ENCODE measurements around the gene MYH10.

The MYH10 gene

GRCh38 chr17:8647956-8648355 is 17.4 kb upstream of the MYH10 start:
- DNase-seq = no peak

DNA sequence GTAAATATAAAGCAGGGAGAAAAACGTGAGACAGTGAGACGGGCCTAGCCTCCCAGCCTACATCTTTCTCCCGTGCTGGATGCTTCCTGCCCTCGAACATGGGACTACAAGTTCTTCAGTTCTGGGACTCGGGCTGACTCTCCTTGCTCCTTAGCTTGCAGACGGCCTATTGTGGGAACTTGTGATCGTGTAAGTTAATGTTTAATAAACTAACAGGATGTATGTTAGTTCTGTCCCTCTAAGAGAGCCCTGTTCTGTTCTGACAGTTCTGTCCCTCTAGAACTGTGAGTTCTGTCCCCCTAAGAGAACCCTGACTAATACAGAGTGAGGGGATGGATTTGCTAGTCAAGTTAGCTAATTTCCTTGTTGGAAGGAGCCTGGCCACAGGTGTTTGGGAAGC is 16.7 kb upstream of the MYH10 start:
- no peak for DNase-seq

GRCh38 chr17:8644507-8644902 is 14.0 kb upstream of the MYH10 start:
- no peak for DNase-seq

- DNase-seq = no peak
These were observed 13.5 kb upstream of the MYH10 start for GRCh38 chr17:8643855-8644506.

GRCh38 chr17:8639709-8640108 is 9.2 kb upstream of the MYH10 start:
- no peak for DNase-seq

GRCh38 chr17:8632061-8632460 is 1.5 kb upstream of the MYH10 start:
- no peak for DNase-seq

DNA sequence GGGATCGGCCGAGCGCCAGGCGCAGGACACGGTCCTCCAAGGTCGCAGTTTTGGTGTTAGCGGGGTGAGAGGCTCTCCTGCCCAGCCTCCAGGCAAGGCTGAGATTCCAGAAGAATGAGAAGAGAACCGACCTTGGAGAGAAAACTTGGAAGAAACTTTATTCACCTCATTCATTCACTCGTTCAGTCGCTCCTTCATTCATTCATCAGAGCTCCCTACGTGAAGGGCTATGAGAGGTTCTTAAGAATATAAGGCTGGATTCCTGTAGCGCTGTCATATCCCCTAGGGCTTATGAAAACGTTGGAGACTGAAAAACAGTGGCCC is 991 bp upstream of the MYH10 start:
- no peak for DNase-seq

DNA sequence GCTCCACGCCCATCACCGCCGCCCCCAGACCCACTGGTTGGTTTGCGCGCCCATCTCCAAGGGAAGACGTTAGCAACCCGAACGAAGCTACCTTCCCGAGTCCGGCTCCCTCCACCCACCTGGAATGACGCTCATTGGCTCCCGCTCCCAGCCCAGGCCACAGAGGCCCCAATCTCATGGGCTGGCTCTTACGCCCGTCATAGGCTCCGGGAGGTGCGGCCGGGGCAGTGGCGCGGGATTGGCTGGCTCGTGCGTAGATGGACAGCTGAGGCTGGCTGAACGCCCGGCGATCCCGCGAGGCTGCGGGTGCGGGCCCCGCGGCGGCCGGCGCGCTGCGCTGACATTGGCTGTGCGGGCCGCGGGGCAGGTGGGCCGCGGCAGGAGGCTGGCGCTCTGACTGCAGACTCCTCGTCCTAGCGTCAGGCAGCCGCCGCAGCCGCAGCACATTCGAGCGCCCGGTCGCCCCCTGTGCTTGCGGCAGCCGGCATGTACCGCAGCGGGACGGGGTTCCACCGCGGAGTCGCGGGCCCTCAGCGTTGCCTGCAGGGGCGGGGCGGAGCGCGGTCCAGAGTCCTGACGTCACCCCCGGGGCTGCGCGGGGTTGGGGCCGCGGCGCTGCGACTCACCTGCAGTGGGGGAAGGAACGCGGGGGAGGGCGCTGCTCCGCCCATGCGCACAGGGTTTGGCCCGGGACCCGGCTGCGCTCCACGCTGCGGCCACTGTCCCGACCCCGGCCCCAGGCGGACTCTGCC is 453 bp upstream of the MYH10 start:
- DNase-seq = peak; percentile 93

DNA sequence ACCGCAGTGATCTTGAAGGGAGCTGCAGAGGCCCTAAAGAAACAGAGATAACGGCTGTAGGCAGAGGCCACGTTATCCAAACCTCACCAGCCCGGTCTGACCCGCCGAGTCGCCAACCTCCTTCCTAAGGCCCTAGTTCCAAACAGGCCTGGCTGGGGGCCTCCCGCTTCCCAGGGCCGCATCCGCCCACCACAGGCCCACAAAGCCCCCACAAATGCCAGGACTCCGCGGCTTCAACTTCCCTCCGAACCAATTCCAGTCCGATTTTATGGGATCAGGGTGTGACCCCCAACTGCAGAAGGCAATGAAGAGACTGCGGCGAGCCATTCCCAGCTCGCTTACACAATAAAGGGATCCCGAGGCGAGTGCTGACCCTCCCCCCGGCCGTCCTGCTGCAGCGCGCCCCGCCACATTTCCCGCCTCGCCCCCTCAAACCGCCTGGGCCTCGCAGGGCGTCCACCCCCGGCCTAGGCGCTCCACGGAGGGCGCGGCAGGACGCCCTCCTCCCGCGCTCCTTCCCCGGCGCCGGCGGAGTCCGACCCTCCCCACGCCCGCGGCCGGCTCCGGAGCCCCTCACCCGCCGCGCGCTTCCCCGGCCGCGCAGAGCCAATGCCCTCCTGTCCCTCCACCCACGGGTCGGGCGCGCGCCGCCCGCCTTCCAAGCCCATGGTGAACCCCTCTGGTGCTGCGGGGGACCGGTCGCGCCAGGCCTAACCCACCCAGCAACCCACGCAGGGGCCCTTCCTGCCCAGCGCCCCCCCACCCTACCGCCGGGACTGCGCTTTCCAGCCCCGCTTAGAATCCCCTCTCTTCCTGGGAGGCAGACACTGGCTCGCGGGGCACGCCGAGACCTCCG is 926 bp downstream of the MYH10 start:
- peak; percentile 62 for DNase-seq

- no peak for DNase-seq
These were observed 1.8 kb downstream of the MYH10 start for GRCh38 chr17:8628609-8629169.

GRCh38 chr17:8628172-8628571 is 2.4 kb downstream of the MYH10 start:
- no peak for DNase-seq

- no peak for DNase-seq
These were observed 6.9 kb downstream of the MYH10 start for GRCh38 chr17:8623591-8623990.

DNA sequence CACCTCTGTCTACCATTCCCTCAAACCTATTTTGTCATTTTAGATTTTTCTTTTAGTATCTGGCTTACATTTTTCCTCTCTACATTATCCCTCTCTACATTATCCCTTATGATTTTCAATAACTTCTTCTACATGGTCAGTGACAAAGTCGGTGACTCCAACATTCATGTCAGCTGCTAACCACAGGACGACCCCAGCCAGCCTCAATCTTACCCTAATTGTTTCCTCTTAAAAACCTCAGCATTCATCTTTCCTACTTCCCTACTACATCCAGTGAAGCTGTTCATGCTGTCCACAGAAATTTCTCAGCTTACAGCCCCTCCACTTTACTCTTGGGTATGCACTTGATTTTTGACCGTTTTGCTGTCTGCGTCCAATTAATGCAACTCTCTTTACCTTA is 8.3 kb downstream of the MYH10 start:
- DNase-seq = no peak

DNA sequence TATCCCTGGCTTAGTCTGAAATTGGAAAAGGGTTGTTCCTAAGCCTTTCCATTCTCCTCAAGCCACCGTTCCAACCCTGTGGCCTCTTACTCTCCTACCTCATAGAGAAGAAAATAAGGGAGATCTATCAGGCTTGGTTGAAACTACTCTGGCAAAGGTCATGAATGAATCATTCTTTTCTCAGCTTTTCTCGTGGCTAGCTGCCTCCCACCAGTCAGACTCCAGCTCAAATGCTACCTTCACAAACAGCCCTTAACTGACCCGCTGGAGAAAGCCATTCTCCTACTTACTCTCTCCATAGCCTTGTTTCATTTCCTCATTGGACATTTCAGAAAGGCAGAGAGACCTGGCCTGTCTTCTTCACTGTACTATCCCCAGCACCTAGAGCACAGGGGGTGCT is 8.9 kb downstream of the MYH10 start:
- no peak for DNase-seq

- DNase-seq = no peak
These were observed 11.2 kb downstream of the MYH10 start for GRCh38 chr17:8619294-8619693.

DNA sequence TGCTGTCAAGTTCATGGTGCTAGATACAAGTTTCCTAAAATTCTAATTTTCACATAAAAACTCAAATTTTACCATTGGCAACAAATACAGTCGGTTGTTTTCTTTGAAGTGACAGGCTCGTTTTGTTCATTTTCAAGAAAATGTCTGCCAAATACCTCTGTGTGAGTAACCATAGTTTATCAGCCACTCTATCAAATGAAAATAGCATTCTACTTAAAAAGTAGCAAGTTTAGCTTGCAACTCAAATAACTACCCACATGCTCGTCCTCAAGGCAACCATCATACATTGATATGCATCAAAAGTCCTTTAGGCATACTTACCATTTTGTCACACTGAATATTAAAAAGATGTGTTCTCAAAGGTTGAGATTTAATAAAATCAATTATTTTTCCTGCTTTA is 11.7 kb downstream of the MYH10 start:
- no peak for DNase-seq

DNA sequence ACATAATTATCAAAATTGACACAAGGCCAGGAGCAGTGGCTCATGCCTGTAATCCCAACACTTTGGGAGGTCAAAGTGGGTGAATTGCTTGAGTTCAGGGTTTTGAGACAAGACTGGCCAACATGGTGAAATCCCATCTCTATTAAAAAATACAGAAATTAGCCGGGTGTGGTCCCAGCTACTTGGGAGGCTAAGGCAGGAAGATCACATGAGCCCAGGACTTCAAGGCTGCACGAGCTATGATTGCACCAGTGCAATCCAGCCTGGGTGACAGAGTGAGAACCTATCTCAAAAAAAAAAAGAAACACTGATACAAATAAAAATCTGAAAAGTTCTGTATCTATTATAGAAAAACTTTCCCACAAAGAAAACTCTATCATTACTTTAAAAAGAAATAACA is 15.5 kb downstream of the MYH10 start:
- DNase-seq = no peak

DNA sequence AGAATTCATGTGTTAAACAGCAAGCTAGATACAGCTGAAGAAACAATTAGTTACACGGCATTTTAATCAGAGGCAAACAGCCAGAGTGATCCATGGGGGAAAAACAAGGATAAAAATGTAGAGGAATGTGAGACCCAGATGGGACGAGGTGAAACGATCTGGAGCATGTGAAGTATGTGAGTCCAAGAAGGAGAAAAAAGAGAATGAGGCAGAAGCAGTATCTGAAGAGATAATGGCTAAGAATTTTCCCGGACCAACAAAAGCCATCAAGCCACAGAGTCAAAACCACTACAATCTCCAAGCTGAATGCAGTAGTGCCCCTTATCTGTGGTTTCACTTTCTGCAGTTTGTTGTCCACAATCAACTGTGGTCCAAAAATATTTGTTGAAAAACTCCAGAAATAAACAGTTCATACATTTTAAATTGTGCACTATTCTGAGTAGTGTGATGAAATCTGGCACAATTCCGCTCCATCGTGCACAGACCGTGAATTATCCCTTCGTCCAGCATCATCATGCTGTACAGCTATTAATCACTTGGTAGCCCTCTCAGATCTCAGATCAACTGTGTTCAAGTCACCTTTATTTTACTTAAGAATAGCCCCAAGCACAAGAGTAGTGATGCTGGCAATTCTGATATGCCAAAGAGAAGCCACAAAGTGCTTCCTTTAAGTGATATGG is 18.8 kb downstream of the MYH10 start:
- no peak for DNase-seq

DNA sequence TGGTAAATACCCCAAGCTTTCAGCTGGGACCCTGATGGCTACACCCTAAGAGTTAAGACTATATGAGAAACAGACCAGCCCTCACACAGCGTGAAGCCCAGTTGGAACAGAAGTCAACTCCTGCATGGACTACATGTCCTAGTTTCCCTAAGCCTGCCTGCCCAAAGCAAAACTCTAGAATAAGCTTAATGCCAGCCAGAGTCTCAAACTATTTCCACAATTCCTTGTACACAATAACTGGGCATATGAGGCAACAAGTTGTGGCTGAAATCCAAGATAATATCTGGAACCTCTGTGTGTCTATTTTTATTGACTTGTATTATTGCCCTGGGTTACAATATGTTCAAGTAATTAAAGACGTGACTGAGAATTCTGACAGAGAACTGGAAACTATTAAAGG is 19.4 kb downstream of the MYH10 start:
- no peak for DNase-seq

DNA sequence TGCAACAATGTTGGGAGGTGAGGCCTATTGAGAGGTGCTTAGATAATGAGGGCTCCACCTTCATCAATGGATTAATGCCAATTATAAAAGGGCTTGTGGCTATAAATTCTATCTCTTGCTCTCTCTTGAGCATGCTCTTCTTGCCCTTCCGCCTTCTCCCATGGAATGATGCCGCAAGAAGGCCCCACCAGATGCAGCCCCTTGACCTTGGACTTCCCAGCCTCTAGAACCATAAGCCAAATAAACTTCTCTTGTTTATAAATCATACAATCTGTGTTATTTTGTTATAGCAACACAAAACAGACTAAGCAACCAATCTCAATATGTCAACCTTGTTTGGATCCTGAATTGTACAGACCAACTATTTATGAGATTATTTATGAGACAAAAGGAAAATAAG is 20.0 kb downstream of the MYH10 start:
- no peak for DNase-seq

DNA sequence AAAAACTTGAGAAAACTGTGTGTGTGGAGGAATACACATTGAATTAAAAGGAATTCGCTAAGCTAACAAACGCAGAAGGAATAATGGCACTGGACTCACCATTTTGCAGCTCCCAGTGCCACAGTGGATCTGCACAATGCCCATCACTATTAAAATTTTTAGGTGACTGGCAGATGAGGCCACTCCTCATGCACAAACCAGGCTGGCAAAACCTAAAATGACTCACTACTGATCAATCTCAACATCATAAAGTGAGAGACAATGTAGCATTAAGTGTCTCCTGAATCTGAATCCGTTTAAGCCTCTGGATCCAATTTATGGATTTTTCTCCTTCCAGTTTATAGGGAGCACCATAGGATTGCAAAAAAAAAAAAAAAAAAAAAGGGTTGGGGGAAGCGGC is 20.6 kb downstream of the MYH10 start:
- DNase-seq = no peak

DNA sequence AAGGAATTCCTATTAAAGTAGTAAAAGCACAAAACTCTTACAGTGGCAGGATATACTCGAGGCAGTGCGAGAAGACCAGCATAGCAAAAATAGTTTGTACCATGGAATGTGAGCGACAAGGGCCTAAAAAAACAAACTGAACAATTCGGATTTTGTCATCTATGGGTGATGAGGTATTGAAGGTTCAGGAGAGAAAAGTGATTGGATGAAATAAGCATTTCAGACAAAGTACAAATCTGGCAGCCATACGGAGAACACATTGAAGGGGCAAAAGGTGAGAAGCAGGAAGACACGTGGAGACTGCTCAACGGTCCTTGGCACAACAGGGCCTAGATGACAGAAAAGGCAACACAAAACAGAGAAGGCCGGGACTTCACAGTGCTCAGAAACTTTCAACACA is 22.5 kb downstream of the MYH10 start:
- no peak for DNase-seq

- DNase-seq = no peak
These were observed 24.1 kb downstream of the MYH10 start for GRCh38 chr17:8606401-8606800.

Measured in activated CD8-positive, alpha-beta memory T cell treated with anti-CD3 and anti-CD28 coated beads for 24 hours (primary cell).